Measurements from ENCODE around the gene CORO2A. TPM values are rescaled to one million over a fixed set of nuclear protein-coding genes. Genes with fewer than 3 reads are reported as not detected.

The CORO2A gene
- total and polyA plus RNA-seq, 7 donors, result 1.2 to 39.6 (median 1.8) TPM

DNA sequence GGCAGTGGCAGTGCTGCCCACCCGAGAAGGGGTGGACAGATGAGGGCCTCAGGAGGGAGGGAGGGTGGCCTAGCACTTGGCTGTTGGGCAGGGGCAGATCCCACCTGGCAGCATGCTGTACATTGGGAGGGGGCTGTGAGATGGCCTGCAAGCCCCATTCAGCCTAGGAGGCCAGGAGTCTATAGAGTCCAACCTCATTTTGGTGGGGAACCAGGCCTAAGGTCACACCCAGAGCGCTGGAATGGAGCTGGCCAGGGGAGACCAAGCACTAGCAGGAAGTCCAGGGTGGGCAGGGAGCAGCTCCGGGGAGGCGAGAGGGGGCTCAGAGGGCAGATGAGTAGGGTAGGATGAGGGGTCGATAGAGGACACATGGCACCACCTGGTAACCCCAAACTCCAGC lies 96.3 kb downstream of the CORO2A start:
- Histone ChIP-seq H3K27me3 (no peaks in the 10 kb centered on the region), H3K4me3 (no peak overlapping the region), H3K9me3 (no peaks in the 10 kb centered on the region), H3K27ac (no peak overlapping the region), H3K36me3 (peaks cover 0 to 16% (median 0%) of the 10 kb centered on the region in 4 donors), H3K4me1 (no peaks in the 10 kb centered on the region)
- 97 to 98% methylated on average over 5 of the region's 5 CpGs for WGBS, 2 donors
- no peak for DNase-seq
- TF ChIP-seq POLR2A (IDR thresholded peaks at IDR 0.05), result no peak
- TF ChIP-seq POLR2AphosphoS5 (IDR thresholded peaks at IDR 0.05), result no peak
- no peak for TF ChIP-seq EP300 (IDR thresholded peaks at IDR 0.05)
- TF ChIP-seq, protein P1, sequence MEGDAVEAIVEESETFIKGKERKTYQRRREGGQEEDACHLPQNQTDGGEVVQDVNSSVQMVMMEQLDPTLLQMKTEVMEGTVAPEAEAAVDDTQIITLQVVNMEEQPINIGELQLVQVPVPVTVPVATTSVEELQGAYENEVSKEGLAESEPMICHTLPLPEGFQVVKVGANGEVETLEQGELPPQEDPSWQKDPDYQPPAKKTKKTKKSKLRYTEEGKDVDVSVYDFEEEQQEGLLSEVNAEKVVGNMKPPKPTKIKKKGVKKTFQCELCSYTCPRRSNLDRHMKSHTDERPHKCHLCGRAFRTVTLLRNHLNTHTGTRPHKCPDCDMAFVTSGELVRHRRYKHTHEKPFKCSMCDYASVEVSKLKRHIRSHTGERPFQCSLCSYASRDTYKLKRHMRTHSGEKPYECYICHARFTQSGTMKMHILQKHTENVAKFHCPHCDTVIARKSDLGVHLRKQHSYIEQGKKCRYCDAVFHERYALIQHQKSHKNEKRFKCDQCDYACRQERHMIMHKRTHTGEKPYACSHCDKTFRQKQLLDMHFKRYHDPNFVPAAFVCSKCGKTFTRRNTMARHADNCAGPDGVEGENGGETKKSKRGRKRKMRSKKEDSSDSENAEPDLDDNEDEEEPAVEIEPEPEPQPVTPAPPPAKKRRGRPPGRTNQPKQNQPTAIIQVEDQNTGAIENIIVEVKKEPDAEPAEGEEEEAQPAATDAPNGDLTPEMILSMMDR (IDR thresholded peaks at IDR 0.05), result no peak
- intact Hi-C loops (cut with DNase I), result no loop called here

- no peak overlapping the region for H3K27ac ChIP-seq
- no peak for TF ChIP-seq EP300 (IDR thresholded peaks at IDR 0.05)
- TF ChIP-seq POLR2A (IDR thresholded peaks at IDR 0.05), result no peak
- TF ChIP-seq, protein P1 (IDR thresholded peaks at IDR 0.05), result no peak
- TF ChIP-seq POLR2AphosphoS5 (IDR thresholded peaks at IDR 0.05), result no peak
- H3K4me1 ChIP-seq, result no peaks in the 10 kb centered on the region
- no peaks in the 10 kb centered on the region for H3K27me3 ChIP-seq
- no peak overlapping the region for H3K4me3 ChIP-seq
- intact Hi-C loops (cut with DNase I), result no loop called here
- WGBS, 2 donors, result 79 to 86% methylated on average over 7 of the region's 7 CpGs
- peaks cover 0 to 16% (median 0%) of the 10 kb centered on the region in 4 donors for H3K36me3 ChIP-seq
- DNase-seq, result no peak
- no peaks in the 10 kb centered on the region for H3K9me3 ChIP-seq
Measured at GRCh38 chr9:98095401-98095800, 97.0 kb downstream of the CORO2A start.

DNA sequence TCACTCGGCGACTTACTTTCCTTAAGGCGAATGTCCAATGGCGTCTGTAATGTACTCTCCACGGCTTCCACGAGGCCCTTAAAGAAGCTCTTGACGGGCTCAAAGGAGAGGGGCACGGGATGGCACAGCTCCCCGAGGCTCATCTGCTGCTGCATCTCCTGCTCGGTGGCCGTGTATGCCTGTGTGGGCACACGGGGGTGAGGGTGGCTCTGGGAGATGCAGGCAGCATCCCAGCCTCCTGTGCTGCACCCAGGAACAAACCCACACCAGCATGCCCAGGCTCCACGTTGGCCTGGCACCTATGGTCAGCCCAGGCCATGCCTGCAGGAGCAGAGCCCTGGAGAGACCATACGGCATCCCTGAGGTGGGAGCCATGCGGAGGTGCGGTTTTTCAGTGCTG lies 97.6 kb downstream of the CORO2A start:
- DNase-seq, result no peak
- H3K4me1 ChIP-seq, result no peaks in the 10 kb centered on the region
- intact Hi-C loops (cut with DNase I), result no loop called here
- 95% methylated on average over 16 of the region's 16 CpGs for WGBS, 2 donors
- TF ChIP-seq, protein P1 (IDR thresholded peaks at IDR 0.05), result no peak
- TF ChIP-seq EP300 (IDR thresholded peaks at IDR 0.05) (no peak), POLR2AphosphoS5 (IDR thresholded peaks at IDR 0.05) (no peak), POLR2A (IDR thresholded peaks at IDR 0.05) (no peak)
- no peaks in the 10 kb centered on the region for H3K27me3 ChIP-seq
- H3K9me3 ChIP-seq, result no peaks in the 10 kb centered on the region
- no peak overlapping the region for H3K27ac ChIP-seq
- no peak overlapping the region for H3K4me3 ChIP-seq
- H3K36me3 ChIP-seq, result peaks cover 0 to 16% (median 0%) of the 10 kb centered on the region in 4 donors

DNA sequence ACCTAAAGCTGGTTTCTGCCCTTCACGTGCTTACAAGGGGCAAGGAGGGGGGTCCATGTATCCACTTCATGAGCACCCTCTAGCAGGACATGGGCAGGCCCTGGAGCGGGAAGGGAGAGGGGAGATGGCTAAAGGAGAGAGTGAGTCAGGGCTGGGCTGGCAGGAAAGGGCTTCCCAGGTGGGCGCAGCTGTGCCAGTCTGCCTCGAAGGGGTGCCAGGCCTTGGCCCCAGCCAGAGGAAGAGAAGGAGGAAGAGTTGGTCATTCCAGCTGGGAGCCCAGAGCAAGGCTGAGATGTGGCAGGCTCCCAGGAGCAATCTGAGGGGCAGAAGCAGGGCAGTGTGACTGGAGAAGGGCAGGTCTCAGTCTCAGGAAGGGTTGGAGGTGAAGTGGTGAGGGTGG lies 98.1 kb downstream of the CORO2A start:
- Histone ChIP-seq H3K27me3 (no peaks in the 10 kb centered on the region), H3K4me1 (no peaks in the 10 kb centered on the region), H3K36me3 (peaks cover 0 to 16% (median 0%) of the 10 kb centered on the region in 4 donors), H3K9me3 (no peaks in the 10 kb centered on the region), H3K4me3 (no peak overlapping the region), H3K27ac (no peak overlapping the region)
- no peak for TF ChIP-seq POLR2AphosphoS5 (IDR thresholded peaks at IDR 0.05)
- TF ChIP-seq EP300 (IDR thresholded peaks at IDR 0.05), result no peak
- no peak for TF ChIP-seq POLR2A (IDR thresholded peaks at IDR 0.05)
- TF ChIP-seq, protein P1 (IDR thresholded peaks at IDR 0.05), result no peak
- intact Hi-C loops (cut with DNase I), result no loop called here
- WGBS, 2 donors, result 90% methylated on average over 4 of the region's 4 CpGs
- no peak for DNase-seq

DNA sequence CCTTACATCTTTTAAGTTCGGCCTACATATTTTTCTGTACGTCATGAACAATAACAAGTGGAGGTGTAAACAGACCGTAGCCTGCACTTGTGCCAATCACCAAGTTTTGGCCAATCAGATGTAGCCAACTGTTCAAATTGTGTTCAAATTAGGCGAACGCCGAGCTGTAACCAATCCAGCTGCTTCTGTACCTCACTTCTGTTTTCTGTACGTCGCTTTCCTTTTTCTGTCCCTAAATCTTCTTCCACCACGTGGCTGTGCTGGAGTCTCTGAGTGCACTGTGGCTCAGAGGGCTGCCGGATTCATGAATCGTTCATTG lies 99.9 kb downstream of the CORO2A start:
- peaks cover 0 to 8% (median 5%) of the 10 kb centered on the region in 4 donors for H3K4me1 ChIP-seq
- TF ChIP-seq POLR2A (IDR thresholded peaks at IDR 0.05) (no peak), EP300 (IDR thresholded peaks at IDR 0.05) (no peak), POLR2AphosphoS5 (IDR thresholded peaks at IDR 0.05) (no peak)
- TF ChIP-seq, protein P1 (IDR thresholded peaks at IDR 0.05), result no peak
- H3K9me3 ChIP-seq, result no peaks in the 10 kb centered on the region
- H3K27ac ChIP-seq, result no peak overlapping the region
- intact Hi-C loops (cut with DNase I), result no loop called here
- H3K27me3 ChIP-seq, result no peaks in the 10 kb centered on the region
- no peak for DNase-seq
- peaks cover 0 to 8% (median 0%) of the 10 kb centered on the region in 4 donors for H3K36me3 ChIP-seq
- H3K4me3 ChIP-seq, result no peak overlapping the region
- 88 to 93% methylated on average over 11 of the region's 11 CpGs for WGBS, 2 donors
